ENCODE data around the gene PLCG2.

DNA sequence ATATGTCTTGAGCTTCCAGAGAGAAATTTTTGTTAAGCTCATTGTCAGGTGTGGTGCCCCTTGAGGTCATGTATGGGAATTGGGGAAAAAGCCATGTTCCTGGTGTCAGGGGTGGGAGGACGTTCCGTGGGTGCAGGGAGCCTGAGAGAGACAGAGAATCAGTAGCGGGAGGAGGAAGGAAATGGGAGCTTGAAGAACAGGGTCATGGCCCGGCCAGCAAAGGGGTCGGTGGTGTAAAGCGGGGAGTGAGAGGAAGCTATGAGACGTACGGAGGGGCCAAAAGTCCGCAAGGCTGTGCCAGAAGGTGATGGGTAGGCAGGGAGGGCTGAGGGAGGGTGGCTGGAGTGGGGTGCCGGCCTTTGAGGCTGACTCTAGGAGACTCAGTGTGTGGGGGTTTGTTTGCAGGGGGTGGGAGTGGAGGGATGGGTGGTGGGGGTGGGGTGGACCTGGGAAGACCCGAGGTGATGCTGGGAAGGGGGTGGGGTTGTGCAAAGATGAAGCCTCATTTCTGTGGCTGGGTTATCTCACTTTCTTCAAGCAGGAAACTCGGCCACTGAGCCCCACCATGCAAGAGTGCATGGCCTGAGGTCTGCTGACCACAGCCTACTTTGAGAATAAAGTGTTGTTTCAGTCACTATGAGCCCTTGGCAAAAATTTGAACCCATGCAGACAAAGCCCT is 63.6 kb downstream of the PLCG2 start:
- TF ChIP-seq, protein P1, sequence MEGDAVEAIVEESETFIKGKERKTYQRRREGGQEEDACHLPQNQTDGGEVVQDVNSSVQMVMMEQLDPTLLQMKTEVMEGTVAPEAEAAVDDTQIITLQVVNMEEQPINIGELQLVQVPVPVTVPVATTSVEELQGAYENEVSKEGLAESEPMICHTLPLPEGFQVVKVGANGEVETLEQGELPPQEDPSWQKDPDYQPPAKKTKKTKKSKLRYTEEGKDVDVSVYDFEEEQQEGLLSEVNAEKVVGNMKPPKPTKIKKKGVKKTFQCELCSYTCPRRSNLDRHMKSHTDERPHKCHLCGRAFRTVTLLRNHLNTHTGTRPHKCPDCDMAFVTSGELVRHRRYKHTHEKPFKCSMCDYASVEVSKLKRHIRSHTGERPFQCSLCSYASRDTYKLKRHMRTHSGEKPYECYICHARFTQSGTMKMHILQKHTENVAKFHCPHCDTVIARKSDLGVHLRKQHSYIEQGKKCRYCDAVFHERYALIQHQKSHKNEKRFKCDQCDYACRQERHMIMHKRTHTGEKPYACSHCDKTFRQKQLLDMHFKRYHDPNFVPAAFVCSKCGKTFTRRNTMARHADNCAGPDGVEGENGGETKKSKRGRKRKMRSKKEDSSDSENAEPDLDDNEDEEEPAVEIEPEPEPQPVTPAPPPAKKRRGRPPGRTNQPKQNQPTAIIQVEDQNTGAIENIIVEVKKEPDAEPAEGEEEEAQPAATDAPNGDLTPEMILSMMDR (IDR thresholded peaks at IDR 0.05; ENCODE audit: control extremely low read depth in 1 of 3, insufficient read depth in 1 of 3, low read depth in 1 of 3, low read length in 3 of 3): peak in 1 of 3 experiments; percentile 9; a peak in 1 of 4 replicates
- no peak for TF ChIP-seq RAD21 (IDR thresholded peaks at IDR 0.05 in 1 of 2, conservative IDR thresholded peaks at IDR 0.05 in 1 of 2; ENCODE audit: low read depth in 2 of 2, low read length in 2 of 2)
